ENCODE measurements around the gene LRRC8A.
"Not testable (repeated sequence)": the region's sequence is repeated elsewhere in the genome, so short reads cannot be mapped to it uniquely, and the experiment has no call there.

DNA sequence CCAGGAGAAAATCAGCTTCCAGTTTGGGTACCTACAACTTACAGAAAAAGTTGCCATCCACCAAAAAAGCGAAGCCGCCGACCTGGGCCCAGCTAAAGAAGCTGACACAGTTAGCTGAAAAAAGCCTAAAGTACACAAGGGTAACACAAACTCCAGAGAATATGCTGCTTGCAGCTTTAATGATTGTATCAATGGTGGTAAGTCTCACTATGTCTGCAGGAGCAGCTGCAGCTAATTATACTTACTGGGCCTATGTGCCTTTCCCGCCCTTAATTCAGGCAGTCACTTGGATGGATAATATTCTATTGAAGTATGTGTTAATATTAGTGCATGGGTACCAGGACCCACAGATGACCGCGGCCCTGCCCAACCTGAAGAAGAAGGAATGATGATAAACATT is 27.5 kb upstream of the LRRC8A start:
- TF ChIP-seq, protein P1, sequence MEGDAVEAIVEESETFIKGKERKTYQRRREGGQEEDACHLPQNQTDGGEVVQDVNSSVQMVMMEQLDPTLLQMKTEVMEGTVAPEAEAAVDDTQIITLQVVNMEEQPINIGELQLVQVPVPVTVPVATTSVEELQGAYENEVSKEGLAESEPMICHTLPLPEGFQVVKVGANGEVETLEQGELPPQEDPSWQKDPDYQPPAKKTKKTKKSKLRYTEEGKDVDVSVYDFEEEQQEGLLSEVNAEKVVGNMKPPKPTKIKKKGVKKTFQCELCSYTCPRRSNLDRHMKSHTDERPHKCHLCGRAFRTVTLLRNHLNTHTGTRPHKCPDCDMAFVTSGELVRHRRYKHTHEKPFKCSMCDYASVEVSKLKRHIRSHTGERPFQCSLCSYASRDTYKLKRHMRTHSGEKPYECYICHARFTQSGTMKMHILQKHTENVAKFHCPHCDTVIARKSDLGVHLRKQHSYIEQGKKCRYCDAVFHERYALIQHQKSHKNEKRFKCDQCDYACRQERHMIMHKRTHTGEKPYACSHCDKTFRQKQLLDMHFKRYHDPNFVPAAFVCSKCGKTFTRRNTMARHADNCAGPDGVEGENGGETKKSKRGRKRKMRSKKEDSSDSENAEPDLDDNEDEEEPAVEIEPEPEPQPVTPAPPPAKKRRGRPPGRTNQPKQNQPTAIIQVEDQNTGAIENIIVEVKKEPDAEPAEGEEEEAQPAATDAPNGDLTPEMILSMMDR (IDR thresholded peaks at IDR 0.05), result not testable (repeated sequence)
- TF ChIP-seq, protein P2, sequence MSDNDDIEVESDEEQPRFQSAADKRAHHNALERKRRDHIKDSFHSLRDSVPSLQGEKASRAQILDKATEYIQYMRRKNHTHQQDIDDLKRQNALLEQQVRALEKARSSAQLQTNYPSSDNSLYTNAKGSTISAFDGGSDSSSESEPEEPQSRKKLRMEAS (IDR thresholded peaks at IDR 0.05; ENCODE audit: low read depth), result not testable (repeated sequence)
